ENCODE data around the gene GUSB. TPM values are rescaled to one million over a fixed set of nuclear protein-coding genes. Genes with fewer than 3 reads are reported as not detected.

GUSB gene
- total and polyA plus RNA-seq, 2 of the 8 experiments (the other 6 are each of a cell fraction or from before 2014, with no cell fraction given) = 43.6 to 71.3 TPM

- TF ChIP-seq RAD21 (IDR thresholded peaks at IDR 0.05 in 1 of 2, conservative IDR thresholded peaks at IDR 0.05 in 1 of 2; ENCODE audit: low read depth in 2 of 2, low read length in 2 of 2) (no peak), BRCA1 (IDR thresholded peaks at IDR 0.05; ENCODE audit: low read depth, low read length) (no peak), NANOG (IDR thresholded peaks at IDR 0.05; ENCODE audit: insufficient read depth, low read depth, low read length, poor library complexity, severe bottlenecking) (no peak), SP2 (IDR thresholded peaks at IDR 0.05; ENCODE audit: low read length) (no peak), RNF2 (IDR thresholded peaks at IDR 0.05; ENCODE audit: borderline replicate concordance, low read depth, low read length, missing control alignments, poor library complexity, severe bottlenecking) (no peak), BCL11A (IDR thresholded peaks at IDR 0.05; ENCODE audit: low read depth in 2 of 2, low read length in 2 of 2) (no peak), EZH2 (IDR thresholded peaks at IDR 0.05; ENCODE audit: low read depth, low read length, severe bottlenecking) (no peak)
Measured at GRCh38 chr7:65953001-65953720, 28.9 kb downstream of the GUSB start (continued).

All from H1 (cell line).